Endodermal cell (in vitro differentiated cells): ENCODE data around the gene KDM5B. TPM values are rescaled to one million over a fixed set of nuclear protein-coding genes. Genes with fewer than 3 reads are reported as not detected.

Source experiments
- DNase-seq: peaks from one replicate; pipeline ENCODE4 v3.0.0-alpha.2; 2017
- H3K27ac ChIP-seq: 2 replicates; pipeline ENCODE4 v1.5.1; 2013; ENCODE audit warnings: mild to moderate bottlenecking, low read depth, low read length, moderate library complexity
- H3K27me3 ChIP-seq: 2 replicates; pipeline ENCODE4 v1.6.1; 2013; ENCODE audit warnings: mild to moderate bottlenecking, low read length, moderate library complexity; ENCODE audit not compliant: insufficient read depth, control insufficient read depth, poor library complexity, severe bottlenecking
- H3K36me3 ChIP-seq: 2 replicates; pipeline ENCODE4 v1.7.0; 2013; ENCODE audit warnings: mild to moderate bottlenecking, low read length, moderate library complexity; ENCODE audit not compliant: control insufficient read depth, insufficient read depth
- H3K4me1 ChIP-seq: one replicate; pipeline ENCODE4 v1.7.0; 2013; ENCODE audit warnings: low read length; ENCODE audit not compliant: control insufficient read depth, insufficient read depth
- H3K4me3 ChIP-seq: 2 replicates; pipeline ENCODE4 v1.5.1; 2013; ENCODE audit warnings: mild to moderate bottlenecking, low read length, moderate library complexity
- H3K9ac ChIP-seq: 2 replicates; pipeline ENCODE4 v1.6.1; 2013; ENCODE audit warnings: mild to moderate bottlenecking, low read length, moderate library complexity; ENCODE audit not compliant: poor library complexity, severe bottlenecking; ENCODE audit errors: extremely low read depth
- H3K9me3 ChIP-seq: 2 replicates; pipeline ENCODE4 v1.6.1; 2013; ENCODE audit warnings: mild to moderate bottlenecking, low read length, moderate library complexity; ENCODE audit not compliant: control insufficient read depth
- H3K27ac Mint-ChIP-seq: 2 replicates; pipeline ENCODE4 v1.8.0; 2020; ENCODE audit warnings: mixed read lengths
- H3K27me3 Mint-ChIP-seq: 2 replicates; pipeline ENCODE4 v1.8.0; 2021; ENCODE audit warnings: mild to moderate bottlenecking, mixed read lengths; ENCODE audit not compliant: insufficient read depth
- H3K36me3 Mint-ChIP-seq: 2 replicates; pipeline ENCODE4 v1.8.0; 2020; ENCODE audit warnings: low read depth, mixed read lengths
- H3K4me1 Mint-ChIP-seq: 2 replicates; pipeline ENCODE4 v1.8.0; 2020; ENCODE audit warnings: mixed read lengths
- H3K4me3 Mint-ChIP-seq: 2 replicates; pipeline ENCODE4 v1.8.0; 2020; ENCODE audit warnings: mild to moderate bottlenecking, moderate library complexity, mixed read lengths
- H3K9me3 Mint-ChIP-seq: 2 replicates; pipeline ENCODE4 v1.8.0; 2020; ENCODE audit warnings: mild to moderate bottlenecking, mixed read lengths
- WGBS, 2 experiments: methylation state at CpG; one replicate each; pipeline versions ENCODE4 v1.1.5 to v1.1.7; 2013; ENCODE audit warnings: missing lambda C conversion rate in 2 of 2, mixed read lengths in 1 of 2; ENCODE audit not compliant: insufficient coverage in 1 of 2, insufficient read length in 1 of 2; 5-methylcytosine and 5-hydroxymethylcytosine counted together
- total RNA-seq, 2 donors: library from RNA; stranded (reverse); fragmentation: NEBNext Ultra II Directional in 1 of 2; extraction: Animal tissue kit (Norgen Biotek cat#: 25700) in 1 of 2; gene quantifications; 2 replicates in 1 of 2; 3 replicates in 1 of 2; pipeline ENCODE4 v1.2.1, GENCODE V29; 2021
- TF ChIP-seq, protein P1 (sequence below): fragments of 200-600 bp; sonication (generic); conservative IDR thresholded peaks from 2 replicates; pipeline ENCODE4 v1.5.0; 2021; ENCODE audit warnings: antibody characterized with exemption, mild to moderate bottlenecking

KDM5B gene
- total RNA-seq, 2 donors from 2014 or later = 207 to 219 TPM

GRCh38 chr1:202733251-202733650, 75.0 kb downstream of the KDM5B start:
- peaks cover 16% of the 10 kb centered on the region for H3K4me1 Mint-ChIP-seq
- H3K36me3 Mint-ChIP-seq = peaks cover 86% of the 10 kb centered on the region
- TF ChIP-seq, protein P1, sequence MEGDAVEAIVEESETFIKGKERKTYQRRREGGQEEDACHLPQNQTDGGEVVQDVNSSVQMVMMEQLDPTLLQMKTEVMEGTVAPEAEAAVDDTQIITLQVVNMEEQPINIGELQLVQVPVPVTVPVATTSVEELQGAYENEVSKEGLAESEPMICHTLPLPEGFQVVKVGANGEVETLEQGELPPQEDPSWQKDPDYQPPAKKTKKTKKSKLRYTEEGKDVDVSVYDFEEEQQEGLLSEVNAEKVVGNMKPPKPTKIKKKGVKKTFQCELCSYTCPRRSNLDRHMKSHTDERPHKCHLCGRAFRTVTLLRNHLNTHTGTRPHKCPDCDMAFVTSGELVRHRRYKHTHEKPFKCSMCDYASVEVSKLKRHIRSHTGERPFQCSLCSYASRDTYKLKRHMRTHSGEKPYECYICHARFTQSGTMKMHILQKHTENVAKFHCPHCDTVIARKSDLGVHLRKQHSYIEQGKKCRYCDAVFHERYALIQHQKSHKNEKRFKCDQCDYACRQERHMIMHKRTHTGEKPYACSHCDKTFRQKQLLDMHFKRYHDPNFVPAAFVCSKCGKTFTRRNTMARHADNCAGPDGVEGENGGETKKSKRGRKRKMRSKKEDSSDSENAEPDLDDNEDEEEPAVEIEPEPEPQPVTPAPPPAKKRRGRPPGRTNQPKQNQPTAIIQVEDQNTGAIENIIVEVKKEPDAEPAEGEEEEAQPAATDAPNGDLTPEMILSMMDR = no peak
- H3K4me1 ChIP-seq = peaks cover 20% of the 10 kb centered on the region
- H3K36me3 ChIP-seq = peaks cover 100% of the 10 kb centered on the region
- WGBS, 2 experiments = 95 to 98% methylated on average over 10 of the region's 10 CpGs
- no peaks in the 10 kb centered on the region for H3K9me3 Mint-ChIP-seq
- DNase-seq = no peak
- no peak overlapping the region for H3K27ac ChIP-seq
- H3K27ac Mint-ChIP-seq = peak overlapping the region; percentile 14
- no peaks in the 10 kb centered on the region for H3K27me3 ChIP-seq
- H3K27me3 Mint-ChIP-seq = no peaks in the 10 kb centered on the region
- H3K9me3 ChIP-seq = no peaks in the 10 kb centered on the region
- H3K4me3 Mint-ChIP-seq = no peak overlapping the region
- no peak overlapping the region for H3K4me3 ChIP-seq
- no peak overlapping the region for H3K9ac ChIP-seq

DNA sequence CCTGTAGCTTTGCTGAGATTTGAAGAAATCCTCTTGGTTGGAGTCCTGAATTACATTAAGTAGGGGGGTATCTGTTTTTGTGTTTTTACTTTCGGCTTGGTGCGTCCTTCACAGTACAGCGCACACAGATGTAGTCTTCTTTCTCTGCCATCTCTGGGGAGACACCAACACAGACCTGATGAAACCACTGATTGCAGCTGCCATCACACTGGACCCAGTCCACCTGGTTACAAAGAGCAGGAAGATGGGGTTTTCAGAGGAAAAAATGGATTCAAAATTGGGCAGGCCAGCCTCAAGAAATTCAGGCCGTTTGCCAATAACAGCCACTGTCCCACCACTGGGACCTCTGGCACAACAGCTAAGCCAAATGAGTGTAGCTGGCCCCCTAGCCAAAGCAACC, 79.3 kb downstream of the KDM5B start:
- WGBS, 2 experiments = 90 to 95% methylated on average over 2 to 4 of the region's 4 CpGs
- DNase-seq = no peak

GRCh38 chr1:202725526-202725925, 82.7 kb downstream of the KDM5B start:
- DNase-seq = no peak
- Mint-ChIP-seq H3K36me3 (peaks cover 53% of the 10 kb centered on the region), H3K4me1 (peaks cover 13% of the 10 kb centered on the region), H3K27me3 (no peaks in the 10 kb centered on the region), H3K9me3 (no peaks in the 10 kb centered on the region), H3K27ac (no peak overlapping the region), H3K4me3 (no peak overlapping the region)
- H3K4me3 ChIP-seq = no peak overlapping the region
- 98 to 100% methylated on average over 3 of the region's 3 CpGs for WGBS, 2 experiments
- peaks cover 13% of the 10 kb centered on the region for H3K4me1 ChIP-seq
- no peak overlapping the region for H3K27ac ChIP-seq
- H3K9ac ChIP-seq = no peak overlapping the region
- TF ChIP-seq, protein P1 = no peak
- H3K36me3 ChIP-seq = peaks cover 68% of the 10 kb centered on the region
- no peaks in the 10 kb centered on the region for H3K9me3 ChIP-seq
- no peaks in the 10 kb centered on the region for H3K27me3 ChIP-seq

More for the DNA sequence above, 79.3 kb downstream of the KDM5B start:
- Histone ChIP-seq H3K9ac (no peak overlapping the region), H3K9me3 (no peaks in the 10 kb centered on the region), H3K4me3 (no peak overlapping the region), H3K27ac (no peak overlapping the region), H3K4me1 (peaks cover 20% of the 10 kb centered on the region), H3K27me3 (no peaks in the 10 kb centered on the region), H3K36me3 (peaks cover 97% of the 10 kb centered on the region)
- Mint-ChIP-seq H3K36me3 (peaks cover 85% of the 10 kb centered on the region), H3K27ac (no peak overlapping the region), H3K4me3 (no peak overlapping the region), H3K27me3 (no peaks in the 10 kb centered on the region), H3K9me3 (no peaks in the 10 kb centered on the region), H3K4me1 (peaks cover 16% of the 10 kb centered on the region)
- TF ChIP-seq, protein P1 = no peak
